HG03064 (cell line): Measurements from ENCODE around the gene OR2V1.
"Not testable (repeated sequence)": the region's sequence is repeated elsewhere in the genome, so short reads cannot be mapped to it uniquely, and the experiment has no call there.

Source experiments
- ATAC-seq: cut with Tn5 transposase; IDR thresholded peaks from one replicate; pipeline ENCODE4 v1.9.1; 2021; ENCODE audit warnings: low read depth; ENCODE audit not compliant: unreplicated experiment

The OR2V1 gene, protein sequence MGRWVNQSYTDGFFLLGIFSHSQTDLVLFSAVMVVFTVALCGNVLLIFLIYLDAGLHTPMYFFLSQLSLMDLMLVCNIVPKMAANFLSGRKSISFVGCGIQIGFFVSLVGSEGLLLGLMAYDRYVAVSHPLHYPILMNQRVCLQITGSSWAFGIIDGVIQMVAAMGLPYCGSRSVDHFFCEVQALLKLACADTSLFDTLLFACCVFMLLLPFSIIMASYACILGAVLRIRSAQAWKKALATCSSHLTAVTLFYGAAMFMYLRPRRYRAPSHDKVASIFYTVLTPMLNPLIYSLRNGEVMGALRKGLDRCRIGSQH

DNA sequence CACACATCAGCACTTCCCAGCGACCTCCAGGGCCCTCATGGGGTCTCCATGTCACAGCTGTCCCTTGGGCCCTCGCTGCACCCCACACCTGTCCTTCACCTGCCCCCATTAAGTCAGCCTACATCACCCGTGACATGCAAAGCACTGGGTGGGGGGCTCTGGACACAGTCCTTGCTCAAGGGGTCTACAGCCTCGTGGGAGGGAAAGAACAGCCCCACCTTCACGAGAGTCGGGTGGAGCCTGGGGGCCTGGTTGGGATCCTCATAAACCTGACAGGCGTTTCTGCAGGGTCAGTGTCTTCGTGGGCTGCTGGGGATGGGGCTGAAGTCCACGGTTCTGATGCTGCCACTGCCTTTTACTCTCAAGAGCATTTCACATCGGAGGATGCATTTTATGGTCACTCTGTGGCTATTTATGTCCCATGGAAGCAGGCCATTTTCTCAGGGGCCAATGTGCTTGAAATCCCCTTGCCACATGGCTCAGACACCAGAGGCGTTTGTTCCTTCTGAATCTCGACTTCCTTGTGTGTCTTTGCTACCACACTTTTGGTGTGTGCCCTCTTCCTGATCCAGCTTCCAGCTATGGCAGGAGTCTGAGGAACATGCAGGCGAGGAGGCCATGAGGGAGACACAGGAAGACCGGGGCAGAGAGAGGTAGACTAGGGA lies at the start of gene OR2V1:
Gene OR2V1, minus strand, starts transcription at position 338 of the 665 bp plus-strand sequence. CDS start 5,865 bp downstream, outside the sequence.
- ATAC-seq: no peak

DNA sequence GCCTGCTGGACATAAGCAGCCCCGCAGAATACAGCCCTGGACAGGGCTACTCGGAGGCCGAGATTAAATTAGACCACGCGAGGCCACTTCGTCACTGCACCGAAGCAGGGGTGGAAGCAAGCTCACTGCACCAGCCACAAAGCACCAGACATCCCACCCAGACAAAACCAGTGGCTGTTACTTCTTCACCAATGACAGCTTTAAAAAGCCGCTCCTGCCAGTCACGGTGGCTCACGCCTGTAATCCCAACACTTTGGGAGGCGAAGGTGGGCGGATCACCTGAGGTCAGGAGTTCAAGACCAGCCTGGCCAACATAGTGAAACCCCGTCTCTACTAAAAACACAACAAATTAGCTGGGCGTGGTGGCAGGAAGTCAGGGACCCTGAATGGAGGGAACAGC lies 46.6 kb upstream of the OR2V1 start:
- ATAC-seq: not testable (repeated sequence)

DNA sequence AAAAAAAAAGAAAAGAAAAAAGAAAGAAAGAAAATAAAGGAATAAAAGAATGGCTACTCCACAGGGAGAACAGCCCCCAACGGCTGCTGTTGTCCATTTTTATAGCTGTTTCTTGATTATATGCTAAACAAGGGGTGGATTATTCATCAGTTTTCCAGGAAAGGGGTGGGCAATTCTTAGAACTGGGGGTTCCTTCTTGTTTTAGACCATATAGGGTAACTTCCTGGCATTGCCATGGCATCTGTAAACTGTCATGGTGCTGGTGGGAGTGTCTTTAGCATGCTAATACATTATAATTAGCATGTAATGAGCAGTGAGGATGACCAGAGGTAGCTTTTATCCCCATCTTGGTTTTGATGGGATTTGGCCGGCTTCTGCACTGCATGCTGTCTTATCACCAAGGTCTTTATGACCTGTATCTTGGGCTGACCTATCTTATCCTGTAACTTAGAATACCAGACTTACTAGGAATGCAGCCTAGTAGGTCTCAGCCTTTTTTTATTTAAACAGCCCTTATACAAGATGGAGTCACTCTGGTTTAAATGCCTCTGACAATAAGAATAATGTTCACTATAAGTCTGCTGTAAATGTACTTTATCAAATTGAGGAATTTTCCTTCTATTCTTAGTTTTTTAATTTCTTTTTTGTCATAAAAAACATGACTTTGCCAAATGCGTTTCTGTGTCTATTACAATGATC lies 45.4 kb upstream of the OR2V1 start:
- ATAC-seq: no peak

DNA sequence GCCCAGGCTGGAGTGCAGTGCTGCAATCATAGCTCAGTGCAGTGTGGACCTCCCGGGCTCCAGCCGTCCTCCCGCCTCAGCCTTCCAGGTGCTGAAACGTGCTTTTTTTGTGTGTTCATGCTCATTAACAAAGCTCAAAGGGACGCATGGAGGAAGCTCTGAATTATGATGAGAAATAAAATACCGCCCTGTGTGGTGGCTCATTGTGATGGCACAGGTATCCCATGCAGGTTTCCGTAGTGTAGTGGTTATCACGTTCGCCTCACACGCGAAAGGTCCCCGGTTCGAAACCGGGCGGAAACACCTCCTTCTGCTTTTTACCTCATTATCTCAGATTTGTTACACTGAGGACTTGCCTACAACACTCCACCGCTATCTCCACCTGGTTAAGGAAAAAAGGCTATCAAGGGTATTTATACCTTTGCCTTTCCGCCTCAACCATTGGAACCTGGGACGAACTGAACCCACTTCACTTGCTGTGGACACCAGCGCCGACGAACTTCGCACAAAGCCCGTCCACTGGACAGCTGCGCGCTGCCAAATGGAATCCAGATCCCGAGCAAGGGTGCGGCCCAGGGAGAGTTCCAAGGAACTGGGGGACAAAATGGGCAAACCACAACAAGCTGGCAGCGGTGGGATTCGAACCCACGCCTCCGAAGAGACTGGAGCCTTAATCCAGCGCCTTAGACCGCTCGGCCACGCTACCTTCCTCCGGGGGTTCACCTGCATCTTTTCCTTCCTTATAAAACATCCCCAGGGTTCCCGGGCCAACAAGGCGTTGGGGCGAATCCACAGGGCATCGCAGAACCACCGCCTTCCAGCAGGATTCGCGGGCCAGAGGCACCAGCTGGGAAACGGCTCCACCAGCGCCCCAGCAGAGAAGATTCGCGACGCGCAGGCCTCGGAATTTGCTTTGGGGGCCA lies 42.7 kb upstream of the OR2V1 start:
- ATAC-seq: no peak

DNA sequence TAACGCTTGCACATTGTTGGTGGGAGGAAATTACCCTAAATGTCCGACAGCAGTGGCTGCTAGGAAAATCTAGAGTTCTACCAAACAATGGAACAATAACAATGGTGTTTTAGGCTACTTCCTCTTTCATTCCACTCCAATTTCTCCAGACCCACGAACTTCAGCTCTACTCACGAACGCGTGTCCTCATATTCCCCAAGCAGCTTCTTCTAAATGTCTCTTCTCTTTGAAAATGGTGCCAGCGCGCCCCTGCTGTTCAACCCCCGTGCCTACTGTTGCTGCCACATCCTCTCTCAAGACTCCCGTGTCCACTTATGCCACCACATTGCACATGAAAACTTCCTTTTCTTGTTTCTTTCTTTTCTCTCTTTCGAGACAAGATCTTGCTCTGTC lies 42.1 kb upstream of the OR2V1 start:
- ATAC-seq: no peak

DNA sequence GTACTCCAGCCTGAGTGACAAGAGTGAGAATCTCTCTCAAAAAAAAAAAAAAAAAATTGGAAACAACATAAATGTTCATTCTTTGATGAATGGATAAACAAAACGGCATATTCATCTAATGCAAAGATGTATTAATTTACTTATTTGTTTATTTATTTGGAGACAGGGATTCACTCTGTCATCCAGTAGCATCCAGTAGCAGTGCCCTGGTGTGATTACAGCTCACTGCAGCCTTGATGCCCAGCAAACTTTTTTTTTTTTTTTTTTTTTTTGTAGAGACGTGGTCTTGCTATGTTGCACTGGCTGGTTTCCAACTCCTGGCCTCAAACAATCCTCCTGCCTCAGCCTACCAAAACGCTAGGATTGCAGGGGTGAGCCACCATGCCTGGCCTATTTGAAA lies 40.8 kb upstream of the OR2V1 start:
- ATAC-seq: no peak

DNA sequence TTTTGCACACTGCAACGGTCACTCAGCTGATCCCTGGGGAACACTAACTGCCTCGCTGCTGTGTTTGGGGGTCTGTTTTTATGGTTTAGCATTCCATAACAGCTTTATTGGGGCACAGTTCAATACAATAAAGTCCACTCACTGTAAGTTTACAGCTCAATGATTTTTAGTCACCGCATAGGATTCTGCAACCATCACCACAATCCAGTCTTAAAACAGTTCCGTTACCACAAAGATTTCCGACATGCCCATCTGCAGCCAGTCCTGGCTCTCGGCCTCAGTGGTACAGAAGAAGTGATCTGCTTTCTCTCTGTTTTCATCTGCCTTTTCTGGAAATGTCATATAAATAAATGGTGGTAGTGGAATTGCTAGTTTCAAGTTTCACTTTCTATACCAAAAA lies 40.0 kb upstream of the OR2V1 start:
- ATAC-seq: no peak

DNA sequence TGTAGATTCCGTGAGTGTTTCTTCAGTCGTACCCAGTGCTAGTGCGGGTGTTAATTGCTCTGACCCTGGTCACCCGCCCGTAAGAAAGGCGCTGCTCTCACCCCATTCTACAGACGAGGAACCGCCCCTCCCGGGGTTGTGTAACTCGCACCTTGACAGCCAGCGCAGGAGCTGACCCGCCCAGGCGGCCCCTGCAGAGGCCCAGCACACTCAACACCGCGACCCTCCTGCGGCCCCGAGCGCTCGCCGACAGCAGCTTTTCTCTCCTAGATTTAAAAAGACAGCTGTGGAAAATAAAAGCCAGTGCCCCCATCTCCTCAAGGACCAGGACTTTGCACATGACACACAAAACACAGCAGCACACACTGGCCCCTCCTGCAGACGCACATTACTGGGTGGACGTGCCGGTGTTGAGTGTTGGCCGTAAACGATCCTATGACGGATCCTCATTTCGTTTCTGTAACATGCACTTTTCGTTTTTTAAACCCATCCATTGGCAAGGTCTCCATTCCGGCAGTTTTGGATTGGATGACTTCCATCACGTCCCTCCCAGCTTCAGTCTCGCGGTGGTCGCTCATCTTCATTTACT lies 39.4 kb upstream of the OR2V1 start:
- ATAC-seq: no peak

DNA sequence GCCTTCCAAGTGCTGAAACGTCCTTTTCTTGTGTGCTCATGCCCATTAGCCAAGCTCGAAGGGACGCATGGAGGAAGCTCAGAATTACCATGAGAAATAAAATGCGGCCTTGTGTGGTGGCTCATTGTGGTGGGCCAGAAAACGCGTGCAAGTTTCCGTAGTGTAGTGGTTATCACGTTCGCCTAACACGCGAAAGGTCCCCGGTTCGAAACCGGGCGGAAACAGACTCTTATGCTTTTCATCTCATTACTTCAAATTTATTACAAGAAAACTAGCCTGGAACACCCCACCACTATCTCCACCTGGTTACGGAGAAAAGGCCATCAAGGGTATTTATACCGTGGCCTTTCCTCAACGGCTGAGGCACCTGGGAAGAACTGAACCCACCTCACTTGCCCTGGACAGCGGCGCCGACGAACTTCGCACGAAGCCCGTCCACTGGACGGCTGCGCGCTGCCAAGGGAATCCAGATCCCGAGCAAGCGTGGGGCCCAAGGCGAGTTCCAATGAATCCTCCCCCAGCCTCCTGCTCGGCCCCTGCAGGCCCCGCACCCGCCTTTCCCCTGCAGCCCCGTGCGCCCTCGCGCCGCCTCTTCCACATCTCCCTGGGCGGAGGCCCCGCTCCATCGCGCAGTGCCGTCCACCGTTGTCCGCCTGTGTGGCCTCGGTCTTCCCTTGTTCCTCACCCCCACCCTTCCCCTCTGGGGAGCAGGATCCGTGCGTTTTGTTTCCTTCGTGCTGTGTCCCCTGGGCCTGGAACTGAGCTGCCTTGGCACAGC lies 38.7 kb upstream of the OR2V1 start:
- ATAC-seq: not testable (repeated sequence)

DNA sequence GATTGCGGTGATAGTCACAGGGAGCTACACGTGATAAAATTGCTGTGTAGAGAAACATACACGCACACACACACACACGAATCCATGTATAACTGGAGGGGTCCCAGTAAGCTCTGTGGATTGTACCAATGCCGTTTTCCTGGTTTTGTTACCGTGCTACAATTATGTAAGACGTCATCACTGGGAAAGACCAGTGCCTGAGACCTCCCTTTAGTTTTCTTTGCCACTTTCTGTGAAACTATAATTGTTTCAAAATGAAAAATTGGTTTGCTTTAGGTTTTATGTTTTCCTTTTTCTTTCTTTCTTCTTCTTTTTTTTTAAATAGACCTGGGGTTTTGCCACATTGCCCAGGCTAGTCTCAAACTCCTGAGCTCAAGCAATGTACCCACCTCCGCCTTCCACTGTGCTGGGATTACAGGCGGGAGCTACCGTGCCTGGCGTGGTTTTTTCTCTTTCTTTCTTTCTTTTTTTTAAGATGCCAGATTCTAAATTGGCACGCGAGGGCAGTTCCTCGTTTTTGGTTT lies 37.7 kb upstream of the OR2V1 start:
- no peak for ATAC-seq

DNA sequence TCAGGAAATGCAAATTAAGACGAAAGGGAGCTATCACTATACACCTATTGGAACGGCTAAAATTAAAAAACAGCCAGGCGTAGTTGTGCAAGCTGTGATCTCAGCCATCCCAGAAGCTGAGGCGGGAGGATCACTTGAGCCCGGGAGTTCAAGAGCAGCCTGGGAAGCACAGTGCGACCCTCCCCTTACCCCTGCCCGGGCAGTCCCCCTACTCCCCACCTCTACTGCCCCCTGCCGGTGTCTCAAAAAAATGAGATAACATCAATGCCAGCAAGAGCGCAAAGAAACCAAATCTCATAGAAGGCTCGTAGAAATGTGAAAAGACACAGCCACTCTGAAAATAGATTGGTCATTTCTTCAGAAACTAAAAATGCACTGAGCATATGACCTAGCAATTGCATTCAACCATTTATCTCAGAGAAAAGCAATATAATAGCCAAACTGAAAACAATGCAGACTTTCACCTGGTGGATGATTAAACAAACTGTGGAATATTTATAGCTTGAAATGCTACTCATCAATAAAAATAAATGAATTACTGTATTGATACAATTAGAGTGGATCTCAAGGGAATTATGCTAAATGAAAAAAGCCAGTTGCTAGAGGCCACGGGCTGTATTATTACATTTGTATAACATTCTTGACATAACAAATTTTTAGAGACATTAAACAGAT lies 37.0 kb upstream of the OR2V1 start:
- ATAC-seq: no peak

DNA sequence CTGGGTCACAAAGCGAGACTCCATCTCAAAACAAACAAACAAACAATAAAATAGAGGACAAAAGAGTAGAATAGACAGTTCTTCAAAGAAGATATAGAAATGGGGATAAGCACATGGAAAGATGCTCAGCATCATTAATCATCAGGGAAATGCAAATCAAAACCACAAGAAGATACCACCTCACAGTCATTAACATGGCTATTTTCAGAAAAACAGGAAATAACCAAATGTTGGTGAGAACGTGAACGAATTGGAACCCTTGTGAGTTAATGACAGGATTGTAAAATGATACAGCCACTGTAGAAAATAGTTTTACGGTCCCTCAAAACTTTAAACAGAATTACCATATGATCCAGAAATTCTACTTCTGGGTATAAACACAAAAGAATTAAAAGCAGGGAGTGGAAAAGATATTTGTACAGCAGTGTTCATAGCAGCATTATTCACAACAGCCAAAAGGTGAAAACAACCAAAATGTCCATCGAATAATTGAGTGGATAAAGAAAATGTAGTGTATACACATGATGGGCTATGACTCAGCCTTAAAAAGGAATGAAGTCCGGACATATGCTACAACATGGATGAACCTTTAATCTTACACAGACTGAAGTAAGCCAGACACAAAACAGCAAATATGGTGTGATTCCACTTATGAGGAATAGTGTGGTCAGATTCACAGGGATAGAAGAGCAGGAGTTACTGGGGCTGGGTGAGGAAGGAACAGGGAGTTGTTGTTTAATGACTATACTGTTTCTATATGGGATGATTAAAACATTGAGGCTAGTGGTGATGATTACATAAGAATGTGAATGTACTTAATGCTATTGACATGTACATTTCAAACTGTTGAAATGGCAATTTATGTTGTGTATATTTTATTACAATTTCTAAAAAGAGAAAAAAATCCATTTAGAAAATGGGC lies 36.1 kb upstream of the OR2V1 start:
- ATAC-seq: no peak

DNA sequence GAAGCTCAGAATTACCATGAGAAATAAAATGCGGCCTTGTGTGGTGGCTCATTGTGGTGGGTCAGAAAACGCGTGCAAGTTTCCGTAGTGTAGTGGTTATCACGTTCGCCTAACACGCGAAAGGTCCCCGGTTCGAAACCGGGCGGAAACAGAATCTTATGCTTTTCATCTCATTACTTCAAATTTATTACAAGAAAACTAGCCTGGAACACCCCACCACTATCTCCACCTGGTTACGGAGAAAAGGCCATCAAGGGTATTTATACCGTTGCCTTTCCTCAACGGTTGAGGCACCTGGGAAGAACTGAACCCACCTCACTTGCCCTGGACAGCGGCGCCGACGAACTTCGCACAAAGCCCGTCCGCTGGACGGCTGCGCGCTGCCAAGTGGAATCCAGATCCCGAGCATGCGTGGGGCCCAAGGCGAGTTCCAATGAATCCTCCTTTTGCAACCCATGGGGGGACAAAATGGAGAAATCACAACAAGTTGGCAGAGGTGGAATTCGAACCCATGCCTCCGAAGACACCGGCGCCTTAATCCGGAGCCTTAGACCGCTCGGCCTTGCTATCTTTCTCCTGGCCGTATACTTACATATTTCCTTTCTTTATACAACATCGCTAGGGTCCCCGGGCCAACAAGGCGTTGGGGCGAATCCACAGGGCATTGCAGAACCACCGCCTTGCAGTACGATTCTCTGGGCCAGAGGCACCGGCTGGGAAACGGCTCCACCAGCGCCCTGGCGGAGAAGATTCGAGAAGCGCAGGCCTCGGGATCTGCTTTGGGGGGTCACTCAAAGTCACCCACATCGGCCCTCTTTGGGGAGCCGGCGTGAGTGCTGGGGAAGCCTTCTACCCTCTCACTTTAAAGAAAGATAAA lies 33.3 kb upstream of the OR2V1 start:
- no peak for ATAC-seq

DNA sequence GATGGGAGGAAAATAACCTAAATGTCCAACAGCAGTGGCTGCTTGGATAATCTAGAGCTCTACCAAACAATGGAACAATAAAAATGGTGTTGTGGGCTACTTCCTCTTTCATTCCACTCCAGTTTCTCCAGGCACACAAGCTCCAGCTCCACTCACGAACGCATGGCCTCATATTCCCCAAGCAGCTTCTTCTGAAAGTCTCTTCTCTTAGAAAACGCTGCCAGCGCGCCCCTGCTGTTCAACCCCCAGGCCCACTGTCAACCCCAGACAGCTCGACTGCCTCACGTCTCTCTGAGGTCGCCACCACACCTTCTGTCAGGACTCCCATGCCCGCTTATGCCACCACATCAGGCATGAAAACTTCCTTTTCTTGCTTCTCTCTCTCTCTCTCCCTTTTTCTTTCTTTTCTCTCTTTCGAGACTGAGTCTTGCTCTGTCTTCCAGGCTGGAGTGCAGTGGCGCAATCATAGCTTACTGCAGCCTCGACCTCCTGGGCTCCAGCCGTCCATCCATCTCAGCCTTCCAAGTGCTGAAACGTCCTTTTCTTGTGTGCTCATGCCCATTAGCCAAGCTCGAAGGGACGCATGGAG lies 32.6 kb upstream of the OR2V1 start:
- ATAC-seq: no peak

DNA sequence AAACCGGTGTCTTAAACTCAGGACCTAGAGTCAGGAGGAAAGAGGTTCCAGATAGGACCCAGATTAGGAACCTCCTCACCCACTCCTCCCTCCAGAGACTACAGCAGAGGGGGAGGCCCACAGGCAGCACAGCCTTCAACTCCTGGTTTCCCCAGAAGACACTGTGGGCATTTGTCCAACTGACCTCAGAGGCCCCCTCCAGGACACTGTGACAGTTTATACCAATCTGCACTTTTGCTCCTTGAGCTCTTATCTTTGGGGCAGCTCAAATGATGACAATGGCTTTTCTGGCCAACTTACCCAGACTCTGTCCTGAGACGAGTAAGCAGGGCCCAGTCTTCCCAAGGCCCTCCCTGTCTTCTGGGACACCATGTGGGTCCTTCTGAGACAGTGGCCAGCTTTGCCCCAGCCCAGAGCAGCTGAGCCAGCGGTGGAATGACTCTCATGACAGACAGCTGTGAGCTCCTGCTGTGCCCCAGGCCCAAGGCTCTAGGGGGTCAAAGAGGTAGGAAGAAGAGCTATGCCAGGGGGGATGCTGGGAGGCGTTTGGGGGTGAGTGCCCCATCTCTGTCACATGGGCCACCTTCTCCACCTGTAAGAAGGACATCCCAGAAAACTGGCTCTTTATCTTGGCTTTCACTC lies 30.7 kb upstream of the OR2V1 start:
- no peak for ATAC-seq
